B cell (primary cell): Measurements from ENCODE around the gene TSPYL6.

ENCODE experiments used
- EZH2 ChIP-seq: IDR thresholded peaks from 2 replicates; pipeline ENCODE4 v1.6.1; 2012; ENCODE audit warnings: borderline replicate concordance, low read depth, mild to moderate bottlenecking, moderate library complexity, low read length; ENCODE audit not compliant: insufficient read depth, poor library complexity, severe bottlenecking
- TF ChIP-seq, protein P1 (sequence below): fragments of 200-600 bp; IDR thresholded peaks from one replicate; pipeline ENCODE4 v1.8.0; 2022; ENCODE audit warnings: antibody characterized with exemption, mild to moderate bottlenecking

DNA sequence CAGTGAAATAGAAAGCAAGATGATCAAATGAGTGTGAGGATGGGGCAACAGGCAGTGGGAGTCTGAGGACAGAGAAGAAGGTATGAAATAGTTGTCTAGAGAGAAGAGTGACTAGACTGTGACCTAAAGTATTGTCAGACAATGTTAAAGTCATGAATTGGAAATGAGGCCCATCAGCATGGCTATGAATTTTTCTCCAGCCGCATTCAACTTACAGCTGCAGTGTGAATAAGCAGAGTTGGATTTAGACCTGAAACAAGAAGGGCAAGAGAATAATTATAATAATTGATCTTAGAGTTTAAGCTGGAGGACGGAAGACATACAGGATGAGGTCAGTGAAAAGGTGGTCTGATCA, 4.2 kb upstream of the TSPYL6 start:
- TF ChIP-seq, protein P1, sequence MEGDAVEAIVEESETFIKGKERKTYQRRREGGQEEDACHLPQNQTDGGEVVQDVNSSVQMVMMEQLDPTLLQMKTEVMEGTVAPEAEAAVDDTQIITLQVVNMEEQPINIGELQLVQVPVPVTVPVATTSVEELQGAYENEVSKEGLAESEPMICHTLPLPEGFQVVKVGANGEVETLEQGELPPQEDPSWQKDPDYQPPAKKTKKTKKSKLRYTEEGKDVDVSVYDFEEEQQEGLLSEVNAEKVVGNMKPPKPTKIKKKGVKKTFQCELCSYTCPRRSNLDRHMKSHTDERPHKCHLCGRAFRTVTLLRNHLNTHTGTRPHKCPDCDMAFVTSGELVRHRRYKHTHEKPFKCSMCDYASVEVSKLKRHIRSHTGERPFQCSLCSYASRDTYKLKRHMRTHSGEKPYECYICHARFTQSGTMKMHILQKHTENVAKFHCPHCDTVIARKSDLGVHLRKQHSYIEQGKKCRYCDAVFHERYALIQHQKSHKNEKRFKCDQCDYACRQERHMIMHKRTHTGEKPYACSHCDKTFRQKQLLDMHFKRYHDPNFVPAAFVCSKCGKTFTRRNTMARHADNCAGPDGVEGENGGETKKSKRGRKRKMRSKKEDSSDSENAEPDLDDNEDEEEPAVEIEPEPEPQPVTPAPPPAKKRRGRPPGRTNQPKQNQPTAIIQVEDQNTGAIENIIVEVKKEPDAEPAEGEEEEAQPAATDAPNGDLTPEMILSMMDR, result no peak
- no peak for TF ChIP-seq EZH2
